Sigmoid colon (tissue), 7 donors: Measurements from ENCODE around the gene ZNF608. TPM values are rescaled to one million over a fixed set of nuclear protein-coding genes. Genes with fewer than 3 reads are reported as not detected.
A peak's percentile ranks its signal among the peaks of the same experiment; 100 is the strongest.

Experiments
- DNase-seq: peaks from one replicate; pipeline ENCODE4 v3.0.0-alpha.2; 2019
- H3K27ac ChIP-seq, 4 donors: fragments of 200-600 bp; sonication (generic); one replicate each; pipeline ENCODE4 v1.5.1; 2016 to 2019; ENCODE audit warnings: mild to moderate bottlenecking in 1 of 4
- H3K27me3 ChIP-seq, 3 donors: fragments of 200-600 bp; sonication (generic); one replicate each; pipeline ENCODE4 v1.5.1; 2019; ENCODE audit warnings: mild to moderate bottlenecking in 1 of 3
- H3K36me3 ChIP-seq, 4 donors: fragments of 200-600 bp; sonication (generic); one replicate each; pipeline ENCODE4 v1.5.1; 2016 to 2019
- H3K4me1 ChIP-seq, 4 donors: fragments of 200-600 bp; sonication (generic); one replicate each; pipeline ENCODE4 v1.5.1; 2017 to 2019
- H3K4me3 ChIP-seq, 4 donors: fragments of 200-600 bp; sonication (generic); one replicate each; pipeline ENCODE4 v1.5.1; 2017 to 2019; ENCODE audit warnings: mild to moderate bottlenecking in 2 of 4, moderate library complexity in 1 of 4
- H3K9me3 ChIP-seq, 4 donors: fragments of 200-600 bp in 3 of 4; sonication (generic) in 3 of 4; one replicate each; pipeline versions ENCODE4 v1.5.1 to v1.6.1; 2013 to 2019
- CTCF ChIP-seq, 4 experiments: fragments of 450-650 bp in 3 of 4; fragments of 200-600 bp in 1 of 4; IDR thresholded peaks; one replicate each; pipeline ENCODE4 v1.5.1; 2016 to 2019; ENCODE audit warnings: antibody characterized with exemption in 4 of 4, mild to moderate bottlenecking in 3 of 4, moderate library complexity in 2 of 4
- EP300 ChIP-seq, 4 donors: sonication (generic); formaldehyde crosslinking; IDR thresholded peaks; one replicate each; pipeline ENCODE4 v1.6.1; 2017; ENCODE audit warnings: antibody characterized with exemption in 4 of 4
- POLR2A ChIP-seq, 2 donors: fragments of 450-650 bp; IDR thresholded peaks; one replicate each; pipeline ENCODE4 v1.6.1; 2016; ENCODE audit warnings: antibody characterized with exemption in 2 of 2, mild to moderate bottlenecking in 2 of 2, moderate library complexity in 2 of 2
- POLR2AphosphoS5 ChIP-seq, 4 donors: sonication (generic); formaldehyde crosslinking; IDR thresholded peaks; one replicate each; pipeline ENCODE4 v1.6.1; 2017; ENCODE audit warnings: antibody characterized with exemption in 4 of 4
- WGBS, 2 donors: extraction: QIAGEN DNeasy Blood & Tissue Kit; methylation state at CpG; one replicate each; pipeline ENCODE4 v1.1.7; 2013; 5-methylcytosine and 5-hydroxymethylcytosine counted together
- intact Hi-C: fragments of 100-400 bp; cut with DNase I; formaldehyde crosslinking; loops from one replicate; pipeline ENCODE4 v1.15.1; 2023
- polyA plus RNA-seq, 3 donors: library from polyadenylated mRNA; stranded (reverse); fragments of 200-250 nt; gene quantifications; one replicate each; pipeline ENCODE4 v1.2.3, GENCODE V29; 2013
- total RNA-seq, 4 donors: library from RNA; depleted of rRNA; stranded (reverse); fragments of >200 nt; gene quantifications; one replicate each; pipeline ENCODE4 v1.1.0, GENCODE V29; 2016
- donor health status: healthy with polysubstance abuse.
- donor health status: Bipolar disorder and iron deficiency.
- donor health status: healthy.

The ZNF608 gene
- total and polyA plus RNA-seq, 7 donors = 5.1 to 30.7 (median 17.9) TPM

GRCh38 chr5:124739634-124740025 is 6.8 kb downstream of the ZNF608 start:
- 89 to 94% methylated on average over 9 of the region's 9 CpGs for WGBS, 2 donors
- H3K27ac ChIP-seq = peak overlapping the region in 3 of 4 donors; percentile 29 to 93 (median 92)

GRCh38 chr5:124738681-124739633 is 7.5 kb downstream of the ZNF608 start:
- Histone ChIP-seq H3K4me1 (peaks cover 0 to 92% (median 85%) of the 10 kb centered on the region in 4 donors), H3K4me3 (no peak overlapping the region), H3K9me3 (no peaks in the 10 kb centered on the region), H3K27me3 (no peaks in the 10 kb centered on the region), H3K36me3 (no peaks in the 10 kb centered on the region), H3K27ac (peak overlapping the region; percentile 8 to 93 (median 60))
- WGBS, 2 donors = 22 to 54% methylated on average over 9 of the region's 9 CpGs
- intact Hi-C loops = no loop called here
- no peak for DNase-seq
- TF ChIP-seq POLR2A (IDR thresholded peaks at IDR 0.05) (no peak), POLR2AphosphoS5 (IDR thresholded peaks at IDR 0.05) (no peak), CTCF (IDR thresholded peaks at IDR 0.05) (no peak), EP300 (IDR thresholded peaks at IDR 0.05) (no peak)

More at GRCh38 chr5:124739634-124740025, 6.8 kb downstream of the ZNF608 start:
- Histone ChIP-seq H3K4me3 (no peak overlapping the region), H3K4me1 (peaks cover 0 to 90% (median 78%) of the 10 kb centered on the region in 4 donors), H3K9me3 (no peaks in the 10 kb centered on the region), H3K36me3 (no peaks in the 10 kb centered on the region), H3K27me3 (no peaks in the 10 kb centered on the region)
- TF ChIP-seq POLR2AphosphoS5 (IDR thresholded peaks at IDR 0.05) = no peak
- no peak for TF ChIP-seq CTCF (IDR thresholded peaks at IDR 0.05)
- no peak for DNase-seq
- intact Hi-C loops = loop anchor here (5.0 to 10.0 kb wide), 6 partner anchors 42 to 1045 kb away; no protein-coding TSS in a partner anchor

DNA sequence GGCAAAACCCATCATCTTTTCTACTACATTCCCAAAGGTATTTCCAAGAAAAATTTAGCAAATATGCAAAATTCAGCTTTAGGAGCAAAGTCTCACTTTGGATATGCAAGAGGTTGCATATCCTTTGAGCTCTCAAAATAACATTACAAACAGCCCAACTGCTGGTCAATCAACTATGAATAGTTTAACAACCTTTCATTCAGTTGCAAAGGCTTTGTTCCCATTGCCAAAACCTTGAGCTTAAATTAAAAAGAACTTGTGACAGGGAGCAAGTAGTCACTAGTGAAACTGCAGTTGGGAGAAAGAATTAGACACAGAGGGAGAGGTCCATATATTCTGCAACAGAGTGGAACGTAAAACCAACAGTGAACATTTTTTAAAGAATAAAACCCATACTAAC is 8.8 kb downstream of the ZNF608 start:
- Histone ChIP-seq H3K4me3 (no peak overlapping the region), H3K27ac (peak overlapping the region; percentile 8 to 93 (median 75)), H3K4me1 (peaks cover 0 to 100% (median 85%) of the 10 kb centered on the region in 4 donors), H3K27me3 (no peaks in the 10 kb centered on the region), H3K9me3 (no peaks in the 10 kb centered on the region), H3K36me3 (no peaks in the 10 kb centered on the region)
- intact Hi-C loops = no loop called here
- 88 to 92% methylated on average over 1 of the region's 1 CpG for WGBS, 2 donors
- TF ChIP-seq EP300 (IDR thresholded peaks at IDR 0.05) (no peak), POLR2AphosphoS5 (IDR thresholded peaks at IDR 0.05) (no peak), CTCF (IDR thresholded peaks at IDR 0.05) (no peak)
- DNase-seq = no peak

DNA sequence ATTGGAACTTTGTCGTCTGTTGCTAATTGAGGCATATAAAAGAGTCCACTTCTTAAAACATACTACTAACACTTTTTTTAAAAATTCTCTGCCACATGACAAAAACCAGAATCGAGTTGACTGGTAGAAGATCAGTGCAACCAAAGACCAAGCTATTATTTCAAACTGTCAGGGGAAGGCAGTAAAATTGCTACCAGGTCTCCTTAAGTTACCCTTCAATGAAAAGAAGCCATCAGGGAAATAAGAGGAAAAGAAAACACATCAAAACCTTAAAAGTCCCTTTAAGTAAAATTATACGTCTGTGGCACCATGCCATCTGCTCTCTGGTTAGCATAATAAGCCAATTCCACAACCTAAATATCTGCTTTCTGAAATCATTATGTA is 9.6 kb downstream of the ZNF608 start:
- intact Hi-C loops = no loop called here
- Histone ChIP-seq H3K27ac (peak overlapping the region; percentile 58 to 93 (median 82)), H3K27me3 (no peaks in the 10 kb centered on the region), H3K4me3 (no peak overlapping the region), H3K4me1 (peaks cover 0 to 100% (median 83%) of the 10 kb centered on the region in 4 donors), H3K9me3 (no peaks in the 10 kb centered on the region), H3K36me3 (no peaks in the 10 kb centered on the region)
- peak in 1 of 4 donors; percentile 34 for TF ChIP-seq POLR2AphosphoS5 (IDR thresholded peaks at IDR 0.05)
- no peak for TF ChIP-seq POLR2A (IDR thresholded peaks at IDR 0.05)
- TF ChIP-seq EP300 (IDR thresholded peaks at IDR 0.05) = no peak
- TF ChIP-seq CTCF (IDR thresholded peaks at IDR 0.05) = no peak
- no peak for DNase-seq
- WGBS, 2 donors = 29 to 46% methylated on average over 3 of the region's 3 CpGs
